Right lobe of liver (tissue), 4 donors: Measurements from ENCODE around the gene NFYC.

Source experiments
- POLR2A ChIP-seq: fragments of 450-650 bp; IDR thresholded peaks from one replicate; pipeline ENCODE4 v1.6.1; 2017; ENCODE audit warnings: antibody characterized with exemption, mild to moderate bottlenecking
- TF ChIP-seq, protein P1 (sequence below), 4 donors: fragments of 200-600 bp in 3 of 4; fragments of 450-650 bp in 1 of 4; IDR thresholded peaks; one replicate each; pipeline versions ENCODE4 v1.5.1 to v1.8.0; 2016 to 2022; ENCODE audit warnings: antibody characterized with exemption in 4 of 4, mild to moderate bottlenecking in 2 of 4
- donor health status: DM: no; HTN: no; CAD: no.
- donor health status: DM: no; HTN: no; CAD: no.
- donor health status: DM: no; HTN: yes; CAD: no.

DNA sequence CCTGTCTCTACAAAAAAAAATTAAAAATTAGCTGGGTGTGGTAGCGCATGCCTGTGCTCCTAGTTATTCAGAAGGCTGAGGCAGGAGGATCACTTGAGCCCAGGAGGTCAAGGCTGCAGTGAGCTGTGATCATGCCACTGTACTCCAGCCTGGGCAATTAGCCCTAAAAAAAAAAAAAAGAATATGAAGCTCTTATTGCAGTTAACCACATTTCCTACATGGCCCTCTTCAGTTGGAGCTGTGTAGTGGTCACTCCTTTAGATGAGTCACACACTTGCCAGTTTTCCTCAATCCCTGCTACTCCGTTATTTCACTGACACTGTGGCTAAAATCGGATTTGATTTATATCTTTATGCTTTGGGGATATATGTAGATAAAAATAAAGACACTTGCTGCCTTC lies 11.8 kb downstream of the NFYC start:
- no peak for TF ChIP-seq POLR2A
- TF ChIP-seq, protein P1, sequence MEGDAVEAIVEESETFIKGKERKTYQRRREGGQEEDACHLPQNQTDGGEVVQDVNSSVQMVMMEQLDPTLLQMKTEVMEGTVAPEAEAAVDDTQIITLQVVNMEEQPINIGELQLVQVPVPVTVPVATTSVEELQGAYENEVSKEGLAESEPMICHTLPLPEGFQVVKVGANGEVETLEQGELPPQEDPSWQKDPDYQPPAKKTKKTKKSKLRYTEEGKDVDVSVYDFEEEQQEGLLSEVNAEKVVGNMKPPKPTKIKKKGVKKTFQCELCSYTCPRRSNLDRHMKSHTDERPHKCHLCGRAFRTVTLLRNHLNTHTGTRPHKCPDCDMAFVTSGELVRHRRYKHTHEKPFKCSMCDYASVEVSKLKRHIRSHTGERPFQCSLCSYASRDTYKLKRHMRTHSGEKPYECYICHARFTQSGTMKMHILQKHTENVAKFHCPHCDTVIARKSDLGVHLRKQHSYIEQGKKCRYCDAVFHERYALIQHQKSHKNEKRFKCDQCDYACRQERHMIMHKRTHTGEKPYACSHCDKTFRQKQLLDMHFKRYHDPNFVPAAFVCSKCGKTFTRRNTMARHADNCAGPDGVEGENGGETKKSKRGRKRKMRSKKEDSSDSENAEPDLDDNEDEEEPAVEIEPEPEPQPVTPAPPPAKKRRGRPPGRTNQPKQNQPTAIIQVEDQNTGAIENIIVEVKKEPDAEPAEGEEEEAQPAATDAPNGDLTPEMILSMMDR (IDR thresholded peaks at IDR 0.05): no peak
